HS-5 (cell line): ENCODE results near the gene CYLC2.

Experiments used
- DNase-seq: peaks from one replicate; pipeline ENCODE4 v3.0.0-alpha.2; 2012; ENCODE audit warnings: low read depth

Gene CYLC2, protein sequence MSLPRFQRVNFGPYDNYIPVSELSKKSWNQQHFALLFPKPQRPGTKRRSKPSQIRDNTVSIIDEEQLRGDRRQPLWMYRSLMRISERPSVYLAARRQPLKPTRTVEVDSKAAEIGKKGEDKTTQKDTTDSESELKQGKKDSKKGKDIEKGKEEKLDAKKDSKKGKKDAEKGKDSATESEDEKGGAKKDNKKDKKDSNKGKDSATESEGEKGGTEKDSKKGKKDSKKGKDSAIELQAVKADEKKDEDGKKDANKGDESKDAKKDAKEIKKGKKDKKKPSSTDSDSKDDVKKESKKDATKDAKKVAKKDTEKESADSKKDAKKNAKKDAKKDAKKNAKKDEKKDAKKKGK

DNA sequence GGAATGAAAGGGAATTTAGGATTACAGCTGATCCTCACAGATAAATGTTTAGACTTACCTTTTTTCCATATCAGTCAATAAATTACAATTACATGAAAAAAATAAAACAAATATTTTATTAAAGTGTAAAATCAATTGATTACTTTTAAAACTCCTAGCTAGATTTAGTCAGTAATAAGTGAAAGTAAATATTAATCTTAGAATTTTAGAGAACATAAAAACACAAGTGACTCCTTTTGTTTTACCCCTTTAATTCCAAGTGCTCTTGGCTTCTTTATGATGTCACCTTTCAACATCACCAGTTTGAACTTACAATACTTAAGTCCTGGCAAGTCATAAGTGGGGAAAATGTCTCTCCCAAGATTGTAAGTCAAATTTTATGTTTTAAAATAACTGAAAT lies at the start of gene CYLC2:
Gene CYLC2, plus strand, starts transcription at position 301 of the 400 bp plus-strand sequence. Its CDS starts 48 bp downstream, at position 349.
- DNase-seq: no peak

DNA sequence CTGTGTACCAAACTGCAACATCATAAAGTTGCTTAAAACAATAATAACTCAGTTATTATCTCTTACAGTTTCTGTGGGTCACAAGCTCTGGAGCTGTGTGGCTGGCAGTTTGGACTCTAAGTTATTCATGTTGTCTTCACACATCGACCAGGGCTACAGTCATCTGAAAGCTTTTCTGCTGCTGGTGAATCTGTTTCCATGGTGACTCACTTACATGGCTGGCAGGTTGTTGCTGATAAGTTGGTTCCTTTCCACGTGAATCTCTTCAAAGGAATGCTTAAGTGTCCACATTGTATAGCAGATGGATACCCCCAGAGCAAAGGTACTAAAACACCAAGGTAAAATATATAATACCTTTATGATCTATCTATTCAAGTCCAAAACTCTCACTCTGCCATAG lies 44.8 kb upstream of the CYLC2 start:
- no peak for DNase-seq

DNA sequence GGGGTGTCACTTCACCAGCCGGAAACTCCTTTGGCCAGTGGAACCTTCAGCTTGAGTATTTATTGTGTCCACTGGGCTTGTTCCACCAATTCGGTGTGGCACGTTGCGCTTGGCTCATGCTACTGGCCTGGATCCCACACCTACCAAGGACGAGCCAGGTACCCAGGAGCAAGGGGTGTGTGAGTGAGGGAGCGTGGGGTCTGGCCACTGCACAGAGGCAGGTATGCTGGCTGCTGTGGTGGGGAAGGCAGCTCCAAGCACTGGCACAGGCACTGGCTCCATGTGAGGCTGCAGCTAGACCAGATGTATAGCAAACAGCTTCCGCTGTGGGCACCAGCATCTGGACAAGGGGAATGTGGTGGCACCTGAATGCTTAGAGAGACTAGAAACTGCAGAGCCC lies 28.1 kb upstream of the CYLC2 start:
- DNase-seq: no peak

DNA sequence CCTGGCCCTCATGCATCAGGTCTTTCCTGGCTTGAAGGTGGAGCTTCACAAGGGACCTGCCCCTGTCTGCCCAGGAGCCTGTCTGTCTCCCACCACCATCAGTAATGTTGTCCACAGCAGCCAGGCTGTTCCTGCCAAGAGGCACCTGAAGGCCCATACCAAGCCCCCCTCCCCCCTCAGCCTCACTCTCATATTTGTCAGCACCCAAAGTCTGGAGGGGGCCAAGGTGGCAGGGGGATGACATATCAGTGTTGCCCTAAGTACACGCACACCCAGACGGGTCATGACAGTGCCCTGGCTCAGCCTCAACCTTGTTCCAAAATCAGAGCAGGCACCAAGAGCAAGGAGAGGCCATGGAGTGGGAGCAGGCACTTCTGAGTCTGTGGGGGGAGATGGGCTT lies 27.2 kb upstream of the CYLC2 start:
- no peak for DNase-seq

DNA sequence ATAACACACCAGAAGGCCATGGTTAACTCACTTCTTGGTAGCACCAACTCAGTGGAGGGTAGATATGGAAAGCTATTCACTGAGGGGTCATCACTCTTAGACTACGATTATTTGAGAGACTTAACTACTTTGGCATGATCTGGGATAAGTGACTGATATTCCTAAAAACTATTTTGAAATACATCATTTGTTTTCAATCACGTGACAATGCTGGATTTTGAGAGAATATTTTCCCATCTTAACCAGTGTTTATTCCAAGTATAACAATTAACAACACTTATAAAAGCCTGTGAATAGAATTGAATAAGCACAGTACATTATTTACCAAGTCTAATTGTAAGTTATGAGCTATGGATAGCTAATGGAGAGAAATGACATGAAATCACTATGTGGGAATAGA lies 22.4 kb upstream of the CYLC2 start:
- DNase-seq: no peak

DNA sequence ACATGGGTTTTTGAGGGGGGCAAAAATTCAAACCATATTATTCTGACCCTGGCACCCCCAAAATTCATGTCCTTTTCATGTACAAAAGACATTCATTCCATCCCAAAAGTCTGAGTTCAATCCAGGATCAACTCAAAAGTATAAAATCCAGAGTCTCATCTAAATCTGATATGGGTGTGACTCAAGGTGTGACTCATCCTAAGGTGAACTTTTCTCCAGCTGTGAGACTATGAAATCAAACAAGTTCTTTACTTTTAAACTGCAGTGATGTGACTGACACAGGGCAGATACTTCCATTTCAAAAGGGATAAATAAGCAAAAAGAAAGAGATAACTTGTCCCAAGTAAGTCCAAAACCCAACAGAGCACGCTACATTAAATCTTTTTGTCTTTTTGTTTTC lies 20.6 kb upstream of the CYLC2 start:
- peak; percentile 34 for DNase-seq

DNA sequence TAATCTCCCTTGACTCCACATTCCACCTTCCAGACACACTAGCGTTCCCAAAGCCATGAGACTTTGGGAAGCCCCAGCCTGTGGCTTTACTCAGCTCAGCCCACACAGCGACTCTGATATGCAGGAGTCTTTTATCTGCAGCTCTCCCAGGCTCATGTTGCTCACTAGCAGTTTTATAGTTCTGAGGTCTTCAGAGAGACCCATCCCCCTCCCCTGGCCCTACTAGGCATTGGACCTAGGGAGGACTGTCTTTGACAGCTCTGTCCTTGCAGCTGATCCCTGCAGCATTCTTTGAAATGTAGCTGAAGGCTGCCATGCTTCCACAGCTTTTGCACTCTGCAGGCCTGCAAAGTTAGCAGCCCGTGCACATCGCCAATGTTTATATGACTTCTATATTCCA lies 19.9 kb upstream of the CYLC2 start:
- DNase-seq: no peak

DNA sequence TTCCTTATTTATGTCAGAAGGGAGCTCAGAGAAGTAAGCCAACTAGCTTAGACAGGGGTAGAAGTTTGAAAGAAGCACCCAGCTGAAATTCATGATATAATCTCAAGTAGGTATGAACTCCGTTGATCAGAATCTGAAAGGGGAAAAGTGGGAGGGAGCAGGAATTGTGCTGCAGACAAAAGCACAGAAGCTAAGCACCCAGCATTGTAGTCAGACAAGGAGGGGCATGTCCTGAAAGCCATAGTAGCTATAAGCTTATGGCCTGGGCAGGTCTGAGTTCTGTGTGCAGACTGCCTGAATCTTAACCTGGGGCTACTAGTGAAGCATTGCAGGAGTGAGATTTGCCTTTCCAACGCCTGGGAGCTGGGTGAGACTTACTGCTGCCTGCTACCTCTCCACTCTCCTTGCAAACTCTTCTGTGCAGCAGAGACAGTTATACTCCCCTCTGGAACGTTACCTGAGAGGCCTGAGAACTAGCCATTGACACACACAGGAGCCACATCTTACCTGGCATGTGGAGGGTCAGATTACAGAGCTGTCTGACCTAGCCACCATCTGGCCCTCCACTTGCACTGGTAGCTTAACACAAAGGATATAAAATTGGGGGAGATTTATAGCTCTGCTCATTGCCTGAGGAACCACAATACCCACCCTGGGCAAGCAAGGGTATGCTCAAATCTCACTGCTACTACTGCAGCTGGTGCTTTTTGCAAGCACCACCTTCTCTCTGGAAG lies 9.8 kb upstream of the CYLC2 start:
- no peak for DNase-seq

DNA sequence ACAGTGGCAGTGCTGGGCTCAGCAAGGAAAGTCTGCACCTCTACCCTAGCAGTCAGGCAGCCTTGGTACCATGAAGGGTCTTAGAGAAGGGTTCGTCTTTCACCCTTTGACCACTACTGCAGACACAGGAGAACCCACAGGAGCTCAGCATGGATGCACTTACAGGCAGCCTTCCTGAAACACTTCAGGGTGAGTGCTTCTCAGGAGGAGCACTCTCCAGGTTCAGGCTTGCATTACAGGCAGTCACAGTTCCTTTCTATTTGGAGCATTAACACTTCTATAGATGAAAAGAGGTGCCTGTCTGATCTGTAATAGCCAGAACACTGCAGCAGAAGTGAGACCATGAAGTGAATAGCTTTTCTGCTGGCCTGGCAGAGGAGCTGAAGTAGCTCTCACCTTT lies 8.7 kb upstream of the CYLC2 start:
- no peak for DNase-seq

DNA sequence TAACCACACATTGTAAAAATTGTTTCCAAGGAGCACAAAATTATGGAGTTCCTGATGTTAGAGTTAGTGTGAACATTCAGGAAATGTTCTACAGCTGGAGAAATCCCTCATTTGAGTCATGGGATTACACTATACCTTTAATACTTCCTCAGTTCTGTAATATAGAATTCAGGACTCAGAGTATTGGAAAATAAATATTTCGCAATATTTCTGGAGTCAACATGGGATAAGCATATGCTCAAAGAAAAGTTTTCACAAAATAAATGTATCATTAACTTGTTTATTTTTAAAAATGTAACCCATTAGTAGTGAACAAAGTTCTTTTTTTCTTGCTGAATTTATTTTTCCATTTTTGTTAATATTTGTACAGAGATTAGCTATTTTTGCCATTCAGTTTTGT lies 8.6 kb downstream of the CYLC2 start:
- no peak for DNase-seq

DNA sequence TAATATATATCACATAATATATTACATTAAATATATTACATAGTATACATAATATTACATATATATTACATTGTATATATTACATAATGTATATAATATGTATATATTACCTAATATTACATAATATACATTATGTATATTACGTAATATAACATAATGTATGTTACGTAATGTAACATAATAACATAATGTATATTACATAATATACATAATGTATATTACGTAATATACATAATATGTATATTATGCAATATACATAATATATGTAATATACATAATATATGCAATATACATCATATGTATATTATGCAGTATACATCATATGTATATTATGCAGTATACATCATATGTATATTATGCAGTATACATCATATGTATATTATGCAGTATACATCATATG lies 19.1 kb downstream of the CYLC2 start:
- DNase-seq: no peak

DNA sequence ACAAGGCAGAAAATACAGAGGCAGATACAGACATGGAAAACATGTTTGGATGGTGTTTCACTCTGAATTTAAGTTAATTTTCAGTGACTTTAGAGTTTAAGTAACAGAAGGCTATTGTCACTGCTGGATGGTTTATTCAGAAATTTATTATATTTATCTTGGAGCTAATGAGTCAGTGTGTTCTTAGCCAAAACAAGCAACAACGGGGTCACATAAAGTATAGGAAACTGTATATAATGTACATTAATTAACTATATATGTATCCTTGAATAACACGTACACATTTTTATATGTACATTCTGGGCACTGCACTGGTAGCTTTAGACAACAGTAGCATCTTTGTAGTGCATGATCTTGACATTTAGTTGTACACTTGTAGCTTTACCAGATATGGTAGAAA lies 30.7 kb downstream of the CYLC2 start:
- DNase-seq: no peak

DNA sequence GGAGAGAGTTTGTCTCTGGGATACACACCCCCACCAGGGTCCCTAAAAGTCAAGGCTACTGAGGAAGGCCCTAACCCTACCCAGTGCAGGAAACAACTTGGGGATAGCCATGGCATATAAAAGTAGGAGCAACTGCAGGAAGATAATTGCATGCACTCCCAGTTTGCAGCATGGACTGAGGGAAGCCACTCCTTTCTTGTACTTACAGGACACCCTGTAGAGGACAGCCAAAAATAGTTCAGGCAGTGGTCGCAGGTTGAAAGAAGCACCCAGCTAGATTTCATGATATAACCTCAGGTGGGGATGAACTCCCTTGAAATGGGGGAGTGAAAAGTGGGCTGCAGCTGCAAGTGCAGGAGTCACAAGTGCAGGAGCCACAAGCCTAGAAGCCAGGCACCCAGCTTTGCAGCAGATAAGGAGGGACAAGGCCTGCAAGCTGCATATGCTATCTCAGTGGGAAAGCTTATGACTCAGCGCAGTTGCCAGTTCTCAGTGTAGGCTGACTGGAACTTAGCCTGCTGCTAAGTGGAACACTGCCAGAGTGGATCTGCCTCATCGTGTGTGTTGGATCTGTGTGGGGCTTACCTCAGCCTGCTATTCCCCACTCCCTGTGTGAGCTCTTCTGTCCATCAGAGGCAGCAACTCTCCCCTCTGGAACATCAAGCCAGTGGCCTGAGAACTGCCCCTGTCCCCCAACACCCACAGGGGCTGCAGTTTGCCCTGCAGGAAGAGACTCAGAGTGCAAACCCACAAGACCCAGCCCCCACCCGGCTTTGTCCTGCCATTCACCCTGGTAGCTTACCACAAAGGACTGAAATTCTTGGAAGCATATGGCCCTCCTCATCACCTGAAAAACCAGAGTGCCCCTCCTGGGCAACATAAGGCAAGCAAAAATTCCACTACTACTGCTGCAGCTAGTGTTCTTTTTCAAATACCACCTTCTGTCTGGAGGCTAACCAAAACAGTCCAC lies 42.7 kb downstream of the CYLC2 start:
- DNase-seq: peak; percentile 9

DNA sequence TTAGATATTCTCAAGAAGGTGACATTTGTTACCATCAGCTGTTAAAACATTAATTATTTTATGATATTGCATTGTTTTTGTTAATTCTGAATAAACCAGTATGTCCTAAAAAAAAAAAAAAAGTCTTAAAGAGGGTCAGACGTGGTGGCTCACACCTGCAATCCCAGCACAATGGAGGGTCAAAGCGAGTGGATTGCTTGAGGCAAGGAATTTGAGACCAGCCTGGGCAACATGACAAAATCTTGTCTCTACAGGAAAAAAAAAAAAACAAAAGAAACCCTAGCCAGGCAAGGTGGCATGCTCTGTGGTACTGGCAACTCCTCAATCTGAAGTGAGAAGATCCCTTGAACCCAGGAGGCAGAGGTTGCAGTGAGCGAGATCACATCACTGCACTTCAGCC lies 46.8 kb downstream of the CYLC2 start:
- DNase-seq: no peak
